Cardiac muscle cell (in vitro differentiated cells and primary cell): ENCODE results near the gene STAM. TPM values are rescaled to one million over a fixed set of nuclear protein-coding genes. Genes with fewer than 3 reads are reported as not detected.

ENCODE experiments used
- DNase-seq, 2 donors: peaks; one replicate each; pipeline versions ENCODE4 v3.0.0 to v3.0.0-alpha.2; 2010 to 2017; ENCODE audit warnings: low read depth in 1 of 2, low spot score in 1 of 2
- H3K27ac ChIP-seq: fragments of 200-600 bp; sonication (generic); 2 replicates; pipeline ENCODE4 v1.5.1; 2016
- H3K27me3 ChIP-seq: fragments of 200-600 bp; sonication (generic); 2 replicates; pipeline ENCODE4 v1.6.0; 2016; ENCODE audit warnings: control low read depth
- H3K36me3 ChIP-seq: fragments of 200-600 bp; sonication (generic); 2 replicates; pipeline ENCODE4 v1.5.1; 2016; ENCODE audit warnings: control low read depth
- H3K4me1 ChIP-seq: fragments of 200-600 bp; sonication (generic); 2 replicates; pipeline ENCODE4 v1.8.1; 2017; ENCODE audit warnings: low read depth, mild to moderate bottlenecking, mixed run types
- H3K4me3 ChIP-seq: fragments of 200-600 bp; sonication (generic); 2 replicates; pipeline ENCODE4 v1.5.1; 2016; ENCODE audit warnings: mild to moderate bottlenecking
- H3K9me3 ChIP-seq: fragments of 200-600 bp; sonication (generic); 2 replicates; pipeline ENCODE4 v1.5.1; 2017; ENCODE audit warnings: low read depth, mild to moderate bottlenecking, control low read depth
- CTCF ChIP-seq: IDR thresholded peaks from 2 replicates; pipeline ENCODE4 v1.5.1; 2012; ENCODE audit warnings: low read depth, mild to moderate bottlenecking, low read length
- polyA plus RNA-seq: library from polyadenylated mRNA; unstranded; fragments of >200 nt; fragmentation: Nextera tagmentation; extraction: Ambion mirVana; gene quantifications from 2 replicates; pipeline ENCODE4 v1.2.1, GENCODE V29; 2016
- total RNA-seq: library from RNA; depleted of rRNA; stranded (reverse); fragments of >200 nt; gene quantifications from 2 replicates; pipeline ENCODE4 v1.2.3, GENCODE V29; 2016

Gene STAM
- total and polyA plus RNA-seq, 2 experiments from 2014 or later: 22.7 to 27.6 TPM

- H3K36me3 ChIP-seq: no peaks in the 10 kb centered on the region
- H3K9me3 ChIP-seq: no peaks in the 10 kb centered on the region
- H3K4me3 ChIP-seq: no peak overlapping the region
- peak in 1 of 2 donors; percentile 56 for DNase-seq
- no peaks in the 10 kb centered on the region for H3K4me1 ChIP-seq
- no peak overlapping the region for H3K27ac ChIP-seq
- TF ChIP-seq CTCF: no peak
- no peaks in the 10 kb centered on the region for H3K27me3 ChIP-seq
Observed at GRCh38 chr10:17730667-17731066, 86.7 kb downstream of the STAM start.

GRCh38 chr10:17731331-17732020 is 87.5 kb downstream of the STAM start:
- H3K4me1 ChIP-seq: no peaks in the 10 kb centered on the region
- no peaks in the 10 kb centered on the region for H3K27me3 ChIP-seq
- DNase-seq: no peak
- H3K27ac ChIP-seq: no peak overlapping the region
- no peaks in the 10 kb centered on the region for H3K36me3 ChIP-seq
- TF ChIP-seq CTCF: no peak
- H3K9me3 ChIP-seq: no peaks in the 10 kb centered on the region
- no peak overlapping the region for H3K4me3 ChIP-seq

GRCh38 chr10:17733620-17734019 is 89.7 kb downstream of the STAM start:
- H3K4me3 ChIP-seq: no peak overlapping the region

GRCh38 chr10:17734432-17735080 is 90.6 kb downstream of the STAM start:
- TF ChIP-seq CTCF: no peak
- H3K4me3 ChIP-seq: no peak overlapping the region
- no peak overlapping the region for H3K27ac ChIP-seq
- no peaks in the 10 kb centered on the region for H3K27me3 ChIP-seq
- no peak for DNase-seq
- no peaks in the 10 kb centered on the region for H3K36me3 ChIP-seq
- H3K4me1 ChIP-seq: peaks cover 7% of the 10 kb centered on the region
- no peaks in the 10 kb centered on the region for H3K9me3 ChIP-seq

More at GRCh38 chr10:17733620-17734019, 89.7 kb downstream of the STAM start:
- Histone ChIP-seq H3K36me3 (no peaks in the 10 kb centered on the region), H3K9me3 (no peaks in the 10 kb centered on the region), H3K4me1 (peaks cover 7% of the 10 kb centered on the region), H3K27me3 (no peaks in the 10 kb centered on the region), H3K27ac (no peak overlapping the region)
- no peak for DNase-seq
- TF ChIP-seq CTCF: no peak

GRCh38 chr10:17735166-17735941 is 91.4 kb downstream of the STAM start:
- Histone ChIP-seq H3K36me3 (no peaks in the 10 kb centered on the region), H3K27ac (no peak overlapping the region), H3K4me1 (peaks cover 7% of the 10 kb centered on the region), H3K4me3 (no peak overlapping the region), H3K9me3 (no peaks in the 10 kb centered on the region), H3K27me3 (no peaks in the 10 kb centered on the region)
- DNase-seq: peak in 1 of 2 donors; percentile 51
- TF ChIP-seq CTCF: no peak
